NB4 (cell line): Measurements from ENCODE around the gene PDCD1.
A peak's percentile ranks its signal among the peaks of the same experiment; 100 is the strongest.
"Not testable (repeated sequence)": the region's sequence is repeated elsewhere in the genome, so short reads cannot be mapped to it uniquely, and the experiment has no call there.

Source experiments
- DNase-seq: peaks from one replicate; pipeline ENCODE4 v3.0.0; 2010; ENCODE audit warnings: low read depth
- H3K4me3 ChIP-seq: one replicate; pipeline ENCODE4 v1.5.1; 2011; ENCODE audit warnings: mild to moderate bottlenecking, low read depth, low read length, moderate library complexity
- CTCF ChIP-seq: IDR thresholded peaks from one replicate; pipeline ENCODE4 v1.5.1; 2012; ENCODE audit warnings: low read depth, low read length
- MYC ChIP-seq: IDR thresholded peaks from 2 replicates; pipeline ENCODE4 v1.6.1; 2011; ENCODE audit warnings: low read depth, low read length
- POLR2A ChIP-seq: IDR thresholded peaks from 2 replicates; pipeline ENCODE4 v1.6.1; 2011; ENCODE audit warnings: mild to moderate bottlenecking; ENCODE audit not compliant: insufficient read length; ENCODE audit errors: extremely low read depth
- TF ChIP-seq, protein P1 (sequence below): IDR thresholded peaks from 2 replicates; pipeline ENCODE4 v1.6.1; 2011; ENCODE audit warnings: low read depth, low read length

PDCD1 gene

DNA sequence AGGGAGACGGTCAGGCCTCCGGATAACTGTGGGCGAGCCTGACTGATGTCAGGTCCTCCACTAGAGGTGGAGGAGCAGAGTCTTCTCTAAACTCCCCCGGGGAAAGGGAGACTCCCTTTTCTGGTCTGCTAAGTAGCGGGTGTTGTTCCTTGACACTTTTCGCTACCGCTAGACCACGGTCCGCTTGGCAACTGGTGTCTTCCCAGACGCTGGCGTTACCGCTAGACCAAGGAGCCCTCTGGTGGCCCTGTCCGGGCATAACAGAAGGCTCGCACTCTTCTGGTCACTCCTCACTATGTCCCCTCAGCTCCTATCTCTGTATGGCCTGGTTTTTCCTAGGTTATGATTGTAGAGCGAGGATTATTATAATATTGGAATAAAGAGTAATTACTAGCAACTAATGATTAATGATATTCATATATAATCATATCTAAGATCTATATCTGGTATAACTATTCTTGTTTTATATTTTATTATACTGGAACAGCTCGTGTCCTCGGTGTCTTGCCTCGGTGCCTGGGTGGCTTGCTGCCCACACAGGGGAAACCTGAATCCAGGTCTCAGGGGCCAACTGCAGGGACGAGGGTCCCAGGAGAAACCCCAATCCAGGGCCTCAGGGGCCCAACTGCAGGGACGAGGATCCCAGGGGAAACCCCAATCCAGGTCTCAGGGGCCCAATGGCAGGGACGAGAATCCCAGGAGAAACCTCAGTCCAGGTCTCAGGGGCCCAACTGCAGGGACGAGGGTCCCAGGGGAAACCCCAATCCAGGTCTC, 17.2 kb upstream of the PDCD1 start:
- peak; percentile 81 for DNase-seq
- TF ChIP-seq CTCF, result peak; percentile 7
- not testable (repeated sequence) for H3K4me3 ChIP-seq

DNA sequence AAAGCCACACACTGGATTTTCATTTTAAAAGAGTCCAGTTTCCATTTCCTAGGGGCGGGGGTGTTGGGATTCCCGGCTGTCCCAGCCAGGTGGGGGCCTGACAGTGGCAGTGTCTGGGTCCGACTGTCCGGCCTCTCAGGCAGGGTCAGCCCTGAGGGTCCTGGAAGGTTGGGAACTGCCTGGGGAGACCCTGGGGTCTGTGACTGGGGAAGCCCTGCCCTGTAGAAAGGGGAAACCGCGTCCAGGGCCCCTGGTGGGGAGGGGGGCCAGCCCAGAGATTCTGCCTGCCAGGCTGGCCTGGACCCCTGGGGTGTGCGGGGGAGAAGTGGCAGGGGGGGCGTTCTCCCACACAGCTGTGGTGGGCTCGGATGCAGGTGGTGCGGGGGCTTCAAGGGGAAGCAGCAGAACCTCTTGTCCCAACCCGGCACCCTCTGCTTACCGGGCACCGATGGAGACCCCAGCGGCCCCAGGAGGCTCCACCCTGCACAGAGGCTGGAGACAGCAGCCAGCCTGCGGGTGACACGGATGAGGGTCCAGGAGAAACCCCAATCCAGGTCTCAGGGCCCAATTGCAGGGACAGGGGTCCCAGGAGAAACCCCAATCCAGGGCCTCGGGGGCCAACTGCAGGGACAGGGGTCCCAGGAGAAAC, 15.7 kb upstream of the PDCD1 start:
- TF ChIP-seq, protein P1, sequence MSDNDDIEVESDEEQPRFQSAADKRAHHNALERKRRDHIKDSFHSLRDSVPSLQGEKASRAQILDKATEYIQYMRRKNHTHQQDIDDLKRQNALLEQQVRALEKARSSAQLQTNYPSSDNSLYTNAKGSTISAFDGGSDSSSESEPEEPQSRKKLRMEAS, result no peak
- no peak for TF ChIP-seq MYC
- no peak for TF ChIP-seq CTCF
- no peak for TF ChIP-seq POLR2A
- H3K4me3 ChIP-seq, result no peak overlapping the region
- DNase-seq, result no peak

- DNase-seq, result no peak
- no peak for TF ChIP-seq POLR2A
- no peak for TF ChIP-seq MYC
- no peak for TF ChIP-seq CTCF
- TF ChIP-seq, protein P1, result no peak
- H3K4me3 ChIP-seq, result no peak overlapping the region
These were observed 15.1 kb upstream of the PDCD1 start for GRCh38 chr2:241873803-241874110.

GRCh38 chr2:241873081-241873802, 14.5 kb upstream of the PDCD1 start:
- no peak for DNase-seq
- no peak overlapping the region for H3K4me3 ChIP-seq
- TF ChIP-seq CTCF, result no peak
- no peak for TF ChIP-seq MYC
- no peak for TF ChIP-seq POLR2A
- TF ChIP-seq, protein P1, result no peak

DNA sequence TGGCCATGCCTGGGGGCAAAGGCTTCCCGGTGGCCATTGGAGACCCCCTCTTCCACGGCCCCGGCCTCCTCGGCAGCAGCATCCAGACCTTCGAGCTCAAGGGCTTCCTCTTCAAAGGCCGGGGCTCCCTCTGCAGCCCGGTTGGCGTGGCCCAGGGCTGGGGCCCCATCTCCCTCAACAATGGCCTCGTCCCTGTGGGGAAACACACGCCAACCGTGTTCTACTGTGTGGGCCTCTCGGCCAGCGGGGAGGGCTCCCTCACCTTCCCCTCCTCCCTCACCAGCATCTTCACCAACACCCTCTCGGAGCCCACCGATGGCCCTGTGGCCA, 13.6 kb upstream of the PDCD1 start:
- TF ChIP-seq, protein P1, result no peak
- no peak for TF ChIP-seq CTCF
- TF ChIP-seq MYC, result no peak
- TF ChIP-seq POLR2A, result no peak
- no peak for DNase-seq
- H3K4me3 ChIP-seq, result no peak overlapping the region
